Femur (tissue), 1 donor: Measurements from ENCODE around the gene PLCB1.

Experiments used
- DNase-seq: peaks from one replicate; pipeline ENCODE4 v3.0.0-alpha.2; 2017

The PLCB1 gene

DNA sequence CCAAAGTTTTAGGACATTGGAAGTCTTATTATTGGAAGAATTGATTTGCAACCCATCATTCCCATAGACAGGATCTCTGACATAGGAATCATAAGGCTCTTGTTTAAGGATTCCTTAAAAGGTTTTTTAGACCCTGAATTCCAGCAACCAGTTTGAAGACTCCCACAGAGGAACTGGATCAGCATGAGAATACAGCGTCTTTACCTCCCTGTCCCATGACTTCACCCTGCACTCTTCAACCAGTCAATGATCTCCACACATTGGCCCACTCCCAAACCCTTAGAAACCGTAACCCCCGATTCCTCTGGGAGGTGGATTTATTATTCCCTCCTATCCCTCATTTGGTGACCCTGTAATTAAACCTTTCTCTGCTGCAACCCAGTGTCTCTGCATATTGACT is 786.1 kb downstream of the PLCB1 start:
- no peak for DNase-seq

DNA sequence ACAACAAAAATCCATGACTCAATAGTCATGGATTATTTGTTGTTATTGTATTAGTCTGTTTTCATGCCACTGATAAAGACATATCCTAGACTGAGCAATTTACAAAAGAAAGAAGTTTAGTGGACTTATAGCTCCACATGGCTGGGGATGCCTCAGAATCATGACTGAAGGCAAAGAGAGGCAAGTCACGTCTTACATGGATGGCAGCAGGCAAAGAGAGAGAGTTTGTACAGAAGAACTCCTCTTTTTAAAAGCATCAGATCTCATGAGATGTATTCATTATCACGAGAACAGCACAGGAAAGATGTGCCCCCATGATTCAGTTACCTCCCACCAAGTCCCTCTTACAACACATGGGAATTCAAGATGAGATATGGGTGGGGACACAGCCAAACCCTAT is 792.5 kb downstream of the PLCB1 start:
- no peak for DNase-seq

DNA sequence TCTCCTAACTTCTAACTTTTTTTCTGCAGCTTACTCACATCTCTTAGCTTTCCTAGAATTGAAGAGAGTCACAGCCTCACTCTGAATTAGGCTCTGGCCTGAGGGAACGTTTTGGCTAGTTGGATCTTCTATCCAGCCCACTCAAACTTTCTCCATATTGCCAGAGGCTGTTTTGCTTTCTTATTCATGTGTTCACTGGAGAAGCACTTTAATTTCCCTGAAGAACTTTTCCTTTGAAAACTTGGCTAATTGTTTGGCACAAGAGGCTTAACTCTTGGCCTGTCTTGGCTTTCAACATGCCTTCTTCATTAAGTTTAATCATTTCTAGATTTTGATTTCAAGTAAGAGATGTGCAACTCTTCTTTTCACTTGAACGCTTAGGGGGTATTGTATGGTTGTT is 798.7 kb downstream of the PLCB1 start:
- DNase-seq = no peak

DNA sequence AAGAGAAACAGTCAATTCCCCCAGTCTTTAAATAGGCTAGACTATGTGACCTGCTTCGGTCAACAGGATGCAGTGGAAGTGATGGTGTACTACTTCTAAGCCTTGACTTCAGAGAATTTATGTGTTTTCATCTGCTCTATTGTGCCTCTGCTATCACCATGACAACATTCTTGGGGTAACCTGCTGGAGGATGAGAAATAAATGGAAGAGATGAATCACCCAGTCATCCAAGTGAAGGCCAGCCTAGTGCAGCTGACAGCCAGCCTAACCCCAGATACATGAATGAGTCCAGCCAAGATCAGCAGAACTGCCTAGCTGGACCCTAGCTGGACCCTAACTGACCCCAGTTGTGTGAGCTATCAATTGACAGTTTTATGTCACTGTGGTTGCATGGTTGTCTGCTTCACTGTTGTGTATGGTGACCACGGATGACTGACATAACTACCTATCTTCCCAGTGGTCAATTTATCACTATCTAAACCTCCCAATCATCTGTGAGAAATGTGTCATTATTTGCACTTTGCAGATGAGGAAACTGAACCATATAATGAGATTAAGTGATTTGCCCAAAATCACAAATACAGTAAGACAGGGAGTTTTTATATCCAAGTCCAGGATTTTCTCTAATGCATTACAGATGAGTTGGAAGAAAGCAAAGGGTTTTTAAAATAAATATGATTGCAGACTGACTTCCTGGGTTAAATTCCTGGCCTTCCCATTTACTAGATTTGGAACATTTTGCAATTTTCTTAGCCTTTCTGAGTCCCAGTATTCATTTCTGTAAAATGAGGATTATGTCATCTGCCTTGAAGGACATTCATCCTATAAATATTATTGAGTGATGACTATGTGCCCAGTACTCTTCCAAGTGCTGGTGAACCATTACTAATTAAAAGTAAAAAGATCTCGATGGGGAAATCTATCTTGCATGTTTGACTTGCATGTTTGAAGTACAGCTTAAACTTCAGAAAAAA is 800.4 kb downstream of the PLCB1 start:
- no peak for DNase-seq

DNA sequence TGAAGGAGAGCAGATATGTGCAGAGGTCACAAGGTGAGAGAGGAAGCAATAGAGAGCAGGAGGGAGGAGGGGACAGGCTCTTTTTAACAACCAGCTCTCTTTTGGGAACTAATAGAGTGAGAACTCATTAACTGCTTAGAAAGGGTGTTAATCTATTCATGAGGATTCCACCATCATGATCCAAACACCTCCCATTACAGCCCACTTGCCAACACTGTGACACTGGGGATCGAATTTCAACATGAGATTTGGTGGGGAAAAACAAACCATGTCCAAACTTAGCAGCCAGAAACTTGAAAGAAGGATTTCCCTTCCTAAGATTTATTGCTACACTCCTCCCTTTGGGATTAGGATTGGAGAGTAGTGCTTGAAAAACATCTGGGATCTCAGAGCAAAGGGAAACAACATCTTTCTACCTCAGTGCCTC is 801.3 kb downstream of the PLCB1 start:
- peak; percentile 44 for DNase-seq

DNA sequence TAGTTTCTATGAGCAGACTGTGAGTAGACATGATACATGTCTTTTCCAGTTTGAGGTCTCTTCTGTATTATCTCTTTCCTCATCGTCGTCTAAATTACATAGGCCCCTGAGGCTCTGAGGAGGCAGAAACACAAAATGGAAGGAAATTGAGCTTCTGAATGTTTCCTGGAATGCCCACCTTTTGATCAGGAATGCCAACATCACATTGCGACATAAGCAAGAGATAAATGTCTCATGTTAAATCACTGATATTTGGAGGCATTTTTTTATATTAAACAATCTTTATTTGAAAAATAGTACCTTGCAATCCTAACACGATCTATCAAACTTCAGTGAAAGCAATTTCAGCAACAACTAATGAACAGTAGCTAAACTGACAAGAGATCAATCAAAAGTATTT is 802.3 kb downstream of the PLCB1 start:
- no peak for DNase-seq
